Measurements from ENCODE around the gene FCRL3.

- TF ChIP-seq POLR2A (IDR thresholded peaks at IDR 0.05; ENCODE audit: low read depth) (no peak), CTCF (IDR thresholded peaks at IDR 0.05) (no peak), POLR2AphosphoS5 (IDR thresholded peaks at IDR 0.05) (no peak)
Measured at GRCh38 chr1:157723157-157723556, 22.6 kb upstream of the FCRL3 start.

Measured in esophagus muscularis mucosa (tissue), 3 donors.